HepG2 (cell line): ENCODE measurements around the gene ZNF444. TPM values are rescaled to one million over a fixed set of nuclear protein-coding genes. Genes with fewer than 3 reads are reported as not detected.

Source experiments
- ARNT ChIP-seq: fragments of 450-650 bp; IDR thresholded peaks from 2 replicates; pipeline ENCODE4 v1.6.1; 2017
- ATF5 ChIP-seq: sonication (generic); formaldehyde crosslinking; IDR thresholded peaks from 2 replicates; pipeline ENCODE4 v1.4.0; 2020; ENCODE audit warnings: mild to moderate bottlenecking, low read depth, missing genetic modification reagents
- DRAP1 ChIP-seq: IDR thresholded peaks from 2 replicates; pipeline ENCODE4 v1.6.1; 2016; ENCODE audit warnings: missing genetic modification reagents, missing compliant biosample characterization
- FOXM1 ChIP-seq: sonication (generic); formaldehyde crosslinking; IDR thresholded peaks from 2 replicates; pipeline ENCODE4 v1.5.0; 2020; ENCODE audit warnings: missing genetic modification reagents
- GRHL1 ChIP-seq: sonication (generic); formaldehyde crosslinking; conservative IDR thresholded peaks from 2 replicates; pipeline ENCODE4 v1.8.0; 2022; ENCODE audit warnings: missing genetic modification reagents
- KLF13 ChIP-seq: sonication (generic); formaldehyde crosslinking; IDR thresholded peaks from 2 replicates; pipeline ENCODE4 v1.4.0; 2020; ENCODE audit warnings: mild to moderate bottlenecking, missing genetic modification reagents
- MYC ChIP-seq: sonication (generic); formaldehyde crosslinking; IDR thresholded peaks from 2 replicates; pipeline ENCODE4 v1.9.0; 2021; ENCODE audit warnings: missing genetic modification reagents, borderline replicate concordance
- MYNN ChIP-seq: sonication (generic); formaldehyde crosslinking; IDR thresholded peaks from 2 replicates; pipeline ENCODE4 v1.4.0; 2020; ENCODE audit warnings: mild to moderate bottlenecking, low read depth, missing genetic modification reagents
- NCOR1 ChIP-seq: fragments of 200-600 bp; sonication (generic); IDR thresholded peaks from 2 replicates; pipeline ENCODE4 v1.7.0; 2017; ENCODE audit warnings: antibody characterized with exemption, low read length, borderline replicate concordance
- SPEN ChIP-seq: sonication (generic); formaldehyde crosslinking; IDR thresholded peaks from 2 replicates; pipeline ENCODE4 v1.5.1; 2020; ENCODE audit warnings: low read depth, mild to moderate bottlenecking, missing genetic modification reagents
- SRF ChIP-seq: IDR thresholded peaks from 2 replicates; pipeline ENCODE4 v1.6.1; 2011; ENCODE audit warnings: mild to moderate bottlenecking, low read depth, low read length, moderate library complexity
- TEF ChIP-seq: sonication (generic); formaldehyde crosslinking; IDR thresholded peaks from 2 replicates; pipeline ENCODE4 v1.5.0; 2020; ENCODE audit warnings: missing genetic modification reagents
- TFAP4 ChIP-seq: sonication (generic); IDR thresholded peaks from 2 replicates; pipeline ENCODE4 v1.6.1; 2016; ENCODE audit warnings: low read depth, borderline replicate concordance
- THAP11 ChIP-seq: IDR thresholded peaks from 2 replicates; pipeline ENCODE4 v1.6.1; 2016; ENCODE audit warnings: missing biosample characterization, missing genetic modification reagents
- THRA ChIP-seq: sonication (generic); formaldehyde crosslinking; IDR thresholded peaks from 2 replicates; pipeline ENCODE4 v1.4.0; 2020; ENCODE audit warnings: missing genetic modification reagents, borderline replicate concordance
- ZFP36L2 ChIP-seq: sonication (generic); formaldehyde crosslinking; IDR thresholded peaks from 2 replicates; pipeline ENCODE4 v1.4.0; 2020; ENCODE audit warnings: missing genetic modification reagents
- ZNF160 ChIP-seq: sonication (generic); formaldehyde crosslinking; IDR thresholded peaks from 2 replicates; pipeline ENCODE4 v1.8.0; 2022; ENCODE audit warnings: mild to moderate bottlenecking, inconsistent platforms, missing genetic modification reagents
- ZNF234 ChIP-seq: sonication (generic); formaldehyde crosslinking; conservative IDR thresholded peaks from 2 replicates; pipeline ENCODE4 v1.5.1; 2020; ENCODE audit warnings: mild to moderate bottlenecking, missing genetic modification reagents
- ZNF326 ChIP-seq: sonication (generic); formaldehyde crosslinking; IDR thresholded peaks from 2 replicates; pipeline ENCODE4 v1.4.0; 2020; ENCODE audit warnings: missing genetic modification reagents, borderline replicate concordance
- ZNF574 ChIP-seq: sonication (generic); formaldehyde crosslinking; IDR thresholded peaks from 2 replicates; pipeline ENCODE4 v1.4.0; 2020; ENCODE audit warnings: missing genetic modification reagents
- polyA plus RNA-seq, 8 experiments: library from polyadenylated mRNA; depleted of rRNA in 3 of 8; stranded (reverse) in 7 of 8; unstranded in 1 of 8; fragments of >200 nt; fragmentation: Illumina TruSeq in 4 of 8; extraction: Trizol in 4 of 8; gene quantifications; 2 replicates each; pipeline versions ENCODE4 v1.2.1 to v1.2.3, GENCODE V29; 2011 to 2016; ENCODE audit warnings: low read depth in 4 of 8, missing spikeins in 1 of 8, mixed read lengths in 1 of 8; ENCODE audit not compliant: insufficient read depth in 1 of 8
- total RNA-seq, 5 experiments: library from RNA; depleted of rRNA; stranded (reverse); fragments of >200 nt; fragmentation: Illumina TruSeq; extraction: Trizol; gene quantifications; 2 replicates each; pipeline ENCODE4 v1.2.3, GENCODE V29; 2016; ENCODE audit warnings: low read depth in 1 of 5

The ZNF444 gene
- total and polyA plus RNA-seq, 2 of the 13 experiments (the other 11 are each of a cell fraction or from before 2014, with no cell fraction given), result 27.4 to 30.3 TPM

GRCh38 chr19:56140583-56141416 lies at the start of gene ZNF444 (continued):
- TF ChIP-seq TFAP4 (no peak), THRA (CRISPR knock-in tag) (no peak), SRF (no peak), ZNF234 (no peak), SPEN (peak; percentile 58; the same call in 1 of the 2 replicates), MYC (CRISPR knock-in tag) (peak; percentile 86; the same call in 1 of the 2 replicates), ZNF574 (peak; percentile 98), ZNF326 (no peak), MYNN (no peak), GRHL1 (CRISPR knock-in tag) (no peak), TEF (CRISPR knock-in tag) (no peak), KLF13 (CRISPR knock-in tag) (no peak), NCOR1 (no peak; the same call in 1 of the 2 replicates), FOXM1 (CRISPR knock-in tag) (no peak), DRAP1 (CRISPR knock-in tag) (peak; percentile 65), ZNF160 (no peak), THAP11 (CRISPR knock-in tag) (peak; percentile 95), ARNT (no peak), ZFP36L2 (CRISPR knock-in tag) (no peak), ATF5 (CRISPR knock-in tag) (no peak)
